Body of pancreas (tissue), 4 donors: ENCODE results near the gene ZNF497. TPM values are rescaled to one million over a fixed set of nuclear protein-coding genes. Genes with fewer than 3 reads are reported as not detected.
"Not testable (repeated sequence)": the region's sequence is repeated elsewhere in the genome, so short reads cannot be mapped to it uniquely, and the experiment has no call there.

ENCODE experiments used
- ATAC-seq: fragments of 150-250 bp; one replicate; pipeline ENCODE4 v1.9.1; 2016
- DNase-seq, 4 donors: peaks; one replicate each; pipeline ENCODE4 v3.0.0-alpha.2; 2019
- H3K27ac ChIP-seq, 4 donors: fragments of 200-600 bp; sonication (generic); 1 replicate in 3 of 4; 2 replicates in 1 of 4; pipeline versions ENCODE4 v1.5.1 to v1.6.1; 2016 to 2019; ENCODE audit warnings: mild to moderate bottlenecking in 1 of 4, mixed read lengths in 1 of 4, moderate library complexity in 1 of 4
- H3K27me3 ChIP-seq, 2 donors: fragments of 200-600 bp; sonication (generic); one replicate each; pipeline ENCODE4 v1.6.0; 2016; ENCODE audit warnings: mild to moderate bottlenecking in 1 of 2
- H3K36me3 ChIP-seq, 2 donors: fragments of 200-600 bp; sonication (generic); replicated peaks in 1 of 2; 2 replicates each; pipeline ENCODE4 v1.5.1; 2016; ENCODE audit warnings: low read depth in 2 of 2; ENCODE audit not compliant: insufficient read depth in 1 of 2
- H3K4me1 ChIP-seq: fragments of 200-600 bp; sonication (generic); one replicate; pipeline ENCODE4 v1.6.0; 2016
- H3K4me3 ChIP-seq, 2 donors: fragments of 200-600 bp; sonication (generic); 1 replicate in 1 of 2; 2 replicates in 1 of 2; pipeline ENCODE4 v1.5.1; 2016 to 2019
- H3K9me3 ChIP-seq, 3 donors: fragments of 200-600 bp; sonication (generic); 1 replicate in 2 of 3; 2 replicates in 1 of 3; pipeline ENCODE4 v1.5.1; 2016
- CTCF ChIP-seq, 7 experiments: fragments of 450-650 bp in 4 of 7; fragments of 200-600 bp in 3 of 7; sonication (generic) in 3 of 7; IDR thresholded peaks; one replicate each; pipeline ENCODE4 v1.5.1; 2016 to 2019; ENCODE audit warnings: antibody characterized with exemption in 7 of 7
- POLR2A ChIP-seq, 3 donors: fragments of 450-650 bp; IDR thresholded peaks; one replicate each; pipeline ENCODE4 v1.6.1; 2016; ENCODE audit warnings: antibody characterized with exemption in 3 of 3, mild to moderate bottlenecking in 2 of 3
- WGBS, 2 donors: methylation state at CpG; one replicate each; pipeline ENCODE4 v1.1.5; 2017; 5-methylcytosine and 5-hydroxymethylcytosine counted together
- intact Hi-C: fragments of 100-400 bp; cut with DNase I; formaldehyde crosslinking; loops from one replicate; pipeline ENCODE4 v1.15.1; 2023
- total RNA-seq, 2 donors: library from RNA; depleted of rRNA; stranded (reverse); fragments of >200 nt; gene quantifications; one replicate each; pipeline ENCODE4 v1.1.0, GENCODE V29; 2016

The ZNF497 gene
- total RNA-seq, 2 donors from 2014 or later: 4.6 to 4.7 TPM

DNA sequence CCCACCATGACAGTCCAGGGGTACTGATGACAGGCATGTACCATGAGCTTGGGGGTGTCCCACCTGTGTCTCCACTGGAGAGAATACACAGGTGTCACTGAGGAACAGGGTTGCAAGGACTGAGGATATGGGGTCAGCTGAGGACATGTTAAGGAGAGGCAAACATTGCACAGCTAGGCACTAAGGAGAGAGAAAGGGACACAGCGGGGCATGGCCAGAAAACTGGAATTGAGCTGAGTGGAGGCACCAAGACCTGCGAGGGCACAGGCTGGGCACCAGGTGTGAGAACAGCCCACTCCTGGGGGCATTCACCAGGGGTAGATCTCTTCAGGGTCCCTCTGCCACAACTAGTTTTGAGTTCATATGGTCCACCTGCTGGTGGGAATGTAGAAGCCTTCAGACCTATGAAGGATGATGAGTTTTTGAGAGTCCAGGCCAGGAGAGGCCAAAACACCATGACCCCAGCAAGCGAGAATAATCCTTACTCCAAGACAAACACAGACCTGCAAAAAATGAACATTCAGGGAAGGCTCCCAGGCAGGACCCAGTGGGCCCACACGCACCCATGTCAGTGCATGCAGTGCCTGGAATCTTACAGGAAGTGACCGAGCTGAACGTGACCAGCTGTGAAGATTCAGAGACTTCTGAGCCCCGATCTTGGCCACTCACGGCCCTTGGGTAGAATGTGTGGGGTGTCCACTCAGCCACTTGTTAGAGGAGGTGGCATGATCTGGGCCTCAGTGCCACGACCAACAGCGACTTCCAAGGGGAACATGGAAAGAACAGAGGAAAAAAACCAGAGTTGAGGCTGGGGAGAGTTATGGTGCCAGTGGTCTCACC lies 44.5 kb upstream of the ZNF497 start:
- no peaks in the 10 kb centered on the region for H3K9me3 ChIP-seq
- intact Hi-C loops: no loop called here
- DNase-seq (no peak), ATAC-seq (no peak)
- H3K36me3 ChIP-seq: no peaks in the 10 kb centered on the region
- 53 to 68% methylated on average over 8 to 10 of the region's 10 CpGs for WGBS, 2 donors
- peak overlapping the region in 2 of 4 donors; percentile 65 to 84 for H3K27ac ChIP-seq
- no peaks in the 10 kb centered on the region for H3K27me3 ChIP-seq
- no peak overlapping the region for H3K4me3 ChIP-seq
- TF ChIP-seq POLR2A (IDR thresholded peaks at IDR 0.05): no peak
- TF ChIP-seq CTCF (IDR thresholded peaks at IDR 0.05): peak in 2 of 7 experiments; percentile 17 to 31
- H3K4me1 ChIP-seq: peaks cover 27% of the 10 kb centered on the region

- 61 to 67% methylated on average over 4 to 5 of the region's 5 CpGs for WGBS, 2 donors
- intact Hi-C loops, H3K36me3 ChIP-seq, H3K4me3 ChIP-seq, H3K9me3 ChIP-seq, DNase-seq, H3K27me3 ChIP-seq, ATAC-seq, H3K27ac ChIP-seq: not testable (repeated sequence)
- peaks cover 28% of the 10 kb centered on the region for H3K4me1 ChIP-seq
Measured at GRCh38 chr19:58403920-58404478, 41.4 kb upstream of the ZNF497 start.

DNA sequence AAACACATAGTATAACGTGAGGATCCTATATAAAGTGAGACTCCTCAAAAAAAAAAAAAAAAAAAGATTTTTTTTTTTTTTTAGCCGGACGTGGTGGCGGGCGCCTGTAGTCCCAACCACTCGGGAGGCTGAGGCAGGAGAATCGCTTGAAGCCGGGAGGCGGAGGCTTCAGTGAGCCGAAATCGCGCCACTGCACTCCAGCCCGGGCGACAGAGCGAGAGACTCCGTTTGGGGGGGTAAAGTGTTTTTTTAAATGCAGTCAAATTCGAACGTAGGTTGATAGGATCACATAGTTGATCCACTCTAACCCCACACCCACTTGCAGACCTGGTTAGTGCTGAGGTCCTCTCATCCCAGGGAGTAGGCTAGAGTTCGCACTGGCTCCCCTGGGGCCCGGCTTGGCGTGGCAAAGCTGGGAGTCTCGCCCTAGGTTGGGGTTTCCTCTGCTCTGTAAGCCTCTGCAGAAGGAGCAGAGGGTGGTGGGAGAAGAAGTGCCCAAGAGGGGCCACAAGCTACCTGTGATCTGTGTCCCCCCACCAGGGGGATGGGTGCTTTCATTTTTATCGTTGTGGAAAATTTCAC lies 39.4 kb upstream of the ZNF497 start:
- DNase-seq (no peak), ATAC-seq (no peak)
- TF ChIP-seq POLR2A (IDR thresholded peaks at IDR 0.05) (no peak), CTCF (IDR thresholded peaks at IDR 0.05) (no peak)
- H3K4me3 ChIP-seq: peak overlapping the region in 1 of 2 donors; percentile 16
- H3K27me3 ChIP-seq: no peaks in the 10 kb centered on the region
- H3K27ac ChIP-seq: peak overlapping the region in 2 of 4 donors; percentile 31 to 85
- 22 to 37% methylated on average over 16 to 23 of the region's 23 CpGs for WGBS, 2 donors
- intact Hi-C loops: no loop called here
- H3K9me3 ChIP-seq: no peaks in the 10 kb centered on the region
- H3K4me1 ChIP-seq: peaks cover 19% of the 10 kb centered on the region
- no peaks in the 10 kb centered on the region for H3K36me3 ChIP-seq

DNA sequence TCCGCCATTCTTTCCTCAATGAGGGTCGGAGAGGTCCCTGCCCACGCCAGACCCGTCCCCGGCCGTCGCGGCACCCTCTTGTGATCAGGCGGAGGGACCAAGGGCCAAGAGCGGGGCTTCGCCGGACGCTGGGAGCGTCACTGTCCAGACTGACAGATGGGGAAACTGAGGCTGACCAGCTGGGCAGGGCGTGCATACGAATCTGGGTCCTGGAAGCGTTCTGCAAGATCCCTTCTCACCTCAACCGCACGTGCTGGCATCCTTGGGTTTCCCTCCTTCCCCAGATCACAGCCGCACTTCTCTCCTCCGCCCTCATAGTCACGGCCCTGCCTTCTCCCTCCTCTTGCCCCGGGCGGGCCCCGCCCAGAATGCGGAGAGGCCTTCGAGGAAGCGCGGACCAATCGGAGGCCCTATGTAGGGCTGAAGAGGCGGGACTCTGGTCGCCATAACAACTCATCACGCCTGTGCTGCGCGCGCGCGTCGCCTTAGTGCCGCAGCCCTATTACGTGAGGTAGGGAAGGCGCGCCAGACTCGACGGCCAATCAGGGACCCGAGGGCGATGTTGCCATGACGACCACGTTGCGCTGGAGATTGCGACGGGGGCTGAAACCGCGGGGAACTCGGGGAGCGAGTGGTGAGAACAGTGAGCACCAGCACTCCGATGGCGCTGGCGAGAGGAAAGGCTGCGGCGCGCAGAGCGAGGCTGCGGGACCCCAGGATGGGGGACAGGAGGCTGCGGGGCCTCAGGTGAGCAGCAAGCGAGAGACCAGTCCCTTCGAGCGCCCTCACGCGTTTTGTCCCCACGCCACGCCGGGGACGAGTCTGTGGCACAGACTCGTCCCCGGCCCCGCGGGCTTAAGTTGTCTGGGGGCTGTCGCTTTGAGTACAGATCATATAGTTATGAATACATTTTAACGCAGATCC lies 38.6 kb upstream of the ZNF497 start:
- peak overlapping the region in 3 of 4 donors; percentile 31 to 85 (median 71) for H3K27ac ChIP-seq
- no peaks in the 10 kb centered on the region for H3K36me3 ChIP-seq
- intact Hi-C loops: no loop called here
- no peaks in the 10 kb centered on the region for H3K27me3 ChIP-seq
- H3K4me1 ChIP-seq: peaks cover 16% of the 10 kb centered on the region
- TF ChIP-seq POLR2A (IDR thresholded peaks at IDR 0.05): peak; percentile 62 to 88 (median 86)
- no peak for TF ChIP-seq CTCF (IDR thresholded peaks at IDR 0.05)
- 1 to 3% methylated on average over 42 to 80 of the region's 80 CpGs for WGBS, 2 donors
- peak overlapping the region; percentile 2 to 16 for H3K4me3 ChIP-seq
- DNase-seq: peak; percentile 99 to 100 (median 100)
- no peaks in the 10 kb centered on the region for H3K9me3 ChIP-seq
- peak; percentile 100 for ATAC-seq
